Glutamatergic neuron (in vitro differentiated cells): ENCODE measurements around the gene ANXA7. TPM values are rescaled to one million over a fixed set of nuclear protein-coding genes. Genes with fewer than 3 reads are reported as not detected.

ENCODE experiments used
- DNase-seq: peaks from one replicate; pipeline ENCODE4 v3.0.0; 2022
- H3K27ac Mint-ChIP-seq: one replicate; pipeline ENCODE4 v1.8.0; 2020; ENCODE audit warnings: mild to moderate bottlenecking, mixed read lengths, inconsistent platforms; ENCODE audit not compliant: unreplicated experiment
- H3K27me3 Mint-ChIP-seq: one replicate; pipeline ENCODE4 v1.8.0; 2020; ENCODE audit warnings: mild to moderate bottlenecking, moderate library complexity, mixed read lengths, inconsistent platforms; ENCODE audit not compliant: unreplicated experiment
- H3K36me3 Mint-ChIP-seq: one replicate; pipeline ENCODE4 v1.8.0; 2020; ENCODE audit warnings: mild to moderate bottlenecking, mixed read lengths, inconsistent platforms; ENCODE audit not compliant: unreplicated experiment
- H3K4me1 Mint-ChIP-seq: one replicate; pipeline ENCODE4 v1.8.0; 2020; ENCODE audit warnings: mild to moderate bottlenecking, low read depth, mixed read lengths, inconsistent platforms; ENCODE audit not compliant: unreplicated experiment
- H3K4me3 Mint-ChIP-seq: one replicate; pipeline ENCODE4 v1.8.0; 2020; ENCODE audit warnings: mild to moderate bottlenecking, mixed read lengths, inconsistent platforms; ENCODE audit not compliant: unreplicated experiment
- H3K9me3 Mint-ChIP-seq: one replicate; pipeline ENCODE4 v1.8.0; 2020; ENCODE audit warnings: mild to moderate bottlenecking, moderate library complexity, mixed read lengths, inconsistent platforms; ENCODE audit not compliant: unreplicated experiment
- CTCF ChIP-seq: fragments of 200-600 bp; sonication (generic); IDR thresholded peaks from one replicate; pipeline ENCODE4 v1.5.0; 2021; ENCODE audit not compliant: partially characterized antibody, unreplicated experiment
- total RNA-seq: library from RNA; stranded (reverse); fragmentation: NEBNext Ultra II Directional; extraction: Animal tissue kit (Norgen Biotek cat#: 25700); gene quantifications from one replicate; pipeline ENCODE4 v1.2.1, GENCODE V29; 2021; ENCODE audit not compliant: unreplicated experiment

ANXA7 gene
- total RNA-seq, 1 donor from 2014 or later = 35.9 TPM

- Mint-ChIP-seq H3K9me3 (no peaks in the 10 kb centered on the region), H3K36me3 (no peaks in the 10 kb centered on the region), H3K27me3 (no peaks in the 10 kb centered on the region), H3K4me3 (no peak overlapping the region), H3K27ac (no peak overlapping the region), H3K4me1 (no peaks in the 10 kb centered on the region)
- no peak for DNase-seq
- TF ChIP-seq CTCF = no peak
Observed at GRCh38 chr10:73386583-73386982, 27.3 kb downstream of the ANXA7 start.

- Mint-ChIP-seq H3K4me3 (no peak overlapping the region), H3K4me1 (no peaks in the 10 kb centered on the region), H3K27ac (no peak overlapping the region), H3K36me3 (no peaks in the 10 kb centered on the region), H3K9me3 (no peaks in the 10 kb centered on the region), H3K27me3 (no peaks in the 10 kb centered on the region)
- no peak for TF ChIP-seq CTCF
- DNase-seq = no peak
Observed at GRCh38 chr10:73379064-73379748, 34.7 kb downstream of the ANXA7 start.

- Mint-ChIP-seq H3K9me3 (peaks cover 1% of the 10 kb centered on the region), H3K27me3 (no peaks in the 10 kb centered on the region), H3K27ac (no peak overlapping the region), H3K4me3 (no peak overlapping the region), H3K36me3 (no peaks in the 10 kb centered on the region), H3K4me1 (no peaks in the 10 kb centered on the region)
- no peak for TF ChIP-seq CTCF
- no peak for DNase-seq
Observed at GRCh38 chr10:73376679-73377078, 37.2 kb downstream of the ANXA7 start.

- DNase-seq = no peak
- TF ChIP-seq CTCF = no peak
- Mint-ChIP-seq H3K36me3 (no peaks in the 10 kb centered on the region), H3K27ac (no peak overlapping the region), H3K9me3 (peaks cover 5% of the 10 kb centered on the region), H3K4me1 (no peaks in the 10 kb centered on the region), H3K4me3 (no peak overlapping the region), H3K27me3 (no peaks in the 10 kb centered on the region)
Observed at GRCh38 chr10:73368238-73368637, 45.6 kb downstream of the ANXA7 start.

GRCh38 chr10:73366381-73367298 is 47.2 kb downstream of the ANXA7 start:
- Mint-ChIP-seq H3K4me3 (no peak overlapping the region), H3K4me1 (no peaks in the 10 kb centered on the region), H3K27me3 (no peaks in the 10 kb centered on the region), H3K27ac (no peak overlapping the region), H3K9me3 (peaks cover 3% of the 10 kb centered on the region), H3K36me3 (no peaks in the 10 kb centered on the region)
- DNase-seq = no peak
- no peak for TF ChIP-seq CTCF
